HuH-7.5 (cell line): Measurements from ENCODE around the gene CCDC122.

Experiments used
- DNase-seq: peaks from one replicate; pipeline ENCODE4 v3.0.0; 2011; ENCODE audit warnings: low spot score

CCDC122 gene

GRCh38 chr13:43878892-43879754 is at the start of gene CCDC122:
Gene CCDC122 (minus strand): TSS chr13:43879740. CDS start chr13:43869376, 10,364 bp downstream.
- peak; percentile 59 for DNase-seq

GRCh38 chr13:43924549-43925245 is 45.2 kb upstream of the CCDC122 start:
- DNase-seq: no peak

- no peak for DNase-seq
These were observed 41.6 kb upstream of the CCDC122 start for GRCh38 chr13:43920965-43921674.

- no peak for DNase-seq
These were observed 39.1 kb upstream of the CCDC122 start for GRCh38 chr13:43918636-43919035.

- no peak for DNase-seq
These were observed 37.3 kb upstream of the CCDC122 start for GRCh38 chr13:43916828-43917227.

- no peak for DNase-seq
These were observed 35.9 kb upstream of the CCDC122 start for GRCh38 chr13:43915451-43915850.

GRCh38 chr13:43911871-43912270 is 32.3 kb upstream of the CCDC122 start:
- DNase-seq: no peak

GRCh38 chr13:43911278-43911677 is 31.7 kb upstream of the CCDC122 start:
- no peak for DNase-seq

- no peak for DNase-seq
These were observed 31.3 kb upstream of the CCDC122 start for GRCh38 chr13:43910856-43911255.

- no peak for DNase-seq
These were observed 28.9 kb upstream of the CCDC122 start for GRCh38 chr13:43908156-43909126.

GRCh38 chr13:43905435-43906031 is 26.0 kb upstream of the CCDC122 start:
- peak; percentile 18 for DNase-seq

GRCh38 chr13:43895940-43896339 is 16.4 kb upstream of the CCDC122 start:
- DNase-seq: no peak

- no peak for DNase-seq
These were observed 14.9 kb upstream of the CCDC122 start for GRCh38 chr13:43894438-43894837.

GRCh38 chr13:43884222-43884621 is 4.7 kb upstream of the CCDC122 start:
- DNase-seq: no peak

GRCh38 chr13:43883631-43884030 is 4.1 kb upstream of the CCDC122 start:
- DNase-seq: no peak

GRCh38 chr13:43881580-43881979 is 2.0 kb upstream of the CCDC122 start:
- DNase-seq: no peak

GRCh38 chr13:43880926-43881325 is 1.4 kb upstream of the CCDC122 start:
- no peak for DNase-seq

GRCh38 chr13:43880214-43880855 is 795 bp upstream of the CCDC122 start:
- DNase-seq: no peak

- peak; percentile 12 for DNase-seq
These were observed 228 bp upstream of the CCDC122 start, which contains the start of gene LACC1 for GRCh38 chr13:43879755-43880181. Gene LACC1 (plus strand): TSS chr13:43879904. CDS start chr13:43880986, 1,082 bp downstream.

- DNase-seq: no peak
These were observed 1.8 kb downstream of the CCDC122 start for GRCh38 chr13:43877766-43878165.
